CD14-positive monocyte (primary cell): Measurements from ENCODE around the gene OR2T29. TPM values are rescaled to one million over a fixed set of nuclear protein-coding genes. Genes with fewer than 3 reads are reported as not detected.

ENCODE experiments used
- DNase-seq, 3 donors: peaks; one replicate each; pipeline ENCODE4 v3.0.0-alpha.2; 2011 to 2022
- H2AFZ ChIP-seq: 2 replicates; pipeline ENCODE4 v1.6.0; 2012; ENCODE audit warnings: mild to moderate bottlenecking, low read depth, low read length, inconsistent platforms; ENCODE audit not compliant: insufficient read depth, poor library complexity, severe bottlenecking
- H3K27ac ChIP-seq, 2 donors: 1 replicate in 1 of 2; 2 replicates in 1 of 2; pipeline ENCODE4 v1.5.1; 2012 to 2013; ENCODE audit warnings: low read length in 2 of 2, control low read depth in 1 of 2, inconsistent platforms in 1 of 2, low read depth in 1 of 2, mild to moderate bottlenecking in 1 of 2
- H3K27me3 ChIP-seq, 2 donors: one replicate each; pipeline versions ENCODE4 v1.6.0 to v1.6.1; 2011 to 2013; ENCODE audit warnings: low read length in 2 of 2; ENCODE audit not compliant: control insufficient read depth in 2 of 2, insufficient read depth in 2 of 2
- H3K36me3 ChIP-seq, 2 donors: replicated peaks in 1 of 2; 1 replicate in 1 of 2; 2 replicates in 1 of 2; pipeline versions ENCODE4 v1.5.1 to v1.6.1; 2012 to 2013; ENCODE audit warnings: low read length in 2 of 2, control low read depth in 1 of 2, inconsistent platforms in 1 of 2, mild to moderate bottlenecking in 1 of 2; ENCODE audit not compliant: insufficient read depth in 2 of 2, control insufficient read depth in 1 of 2
- H3K4me1 ChIP-seq, 2 donors: 1 replicate in 1 of 2; 2 replicates in 1 of 2; pipeline versions ENCODE4 v1.5.1 to v1.6.1; 2012 to 2013; ENCODE audit warnings: low read length in 2 of 2, control low read depth in 1 of 2, inconsistent platforms in 1 of 2, mild to moderate bottlenecking in 1 of 2, moderate library complexity in 1 of 2; ENCODE audit not compliant: insufficient read depth in 2 of 2, control insufficient read depth in 1 of 2
- H3K4me2 ChIP-seq: replicated peaks from 2 replicates; pipeline ENCODE3; 2012; ENCODE audit warnings: low read length, moderate library complexity, mild to moderate bottlenecking; ENCODE audit not compliant: poor library complexity, severe bottlenecking; ENCODE audit errors: extremely low read depth
- H3K4me3 ChIP-seq, 3 experiments: fragments of 200-600 bp in 1 of 3; sonication (generic) in 1 of 3; replicated peaks in 1 of 3; 1 replicate in 2 of 3; 2 replicates in 1 of 3; pipeline ENCODE4 v1.5.1; 2011 to 2013; ENCODE audit warnings: low read length in 3 of 3, mild to moderate bottlenecking in 3 of 3, control low read depth in 2 of 3, low read depth in 2 of 3, inconsistent platforms in 1 of 3, moderate library complexity in 1 of 3
- H3K79me2 ChIP-seq: 2 replicates; pipeline ENCODE4 v1.6.0; 2012; ENCODE audit warnings: mild to moderate bottlenecking, control low read depth, inconsistent platforms, low read length, moderate library complexity; ENCODE audit not compliant: insufficient read depth
- H3K9ac ChIP-seq: 2 replicates; pipeline ENCODE4 v1.6.0; 2017; ENCODE audit warnings: low read length, mild to moderate bottlenecking; ENCODE audit not compliant: insufficient read depth, poor library complexity, severe bottlenecking
- H3K9me3 ChIP-seq, 2 donors: replicated peaks in 1 of 2; 1 replicate in 1 of 2; 2 replicates in 1 of 2; pipeline versions ENCODE4 v1.5.1 to v1.6.1; 2012 to 2013; ENCODE audit warnings: low read length in 2 of 2, control low read depth in 1 of 2; ENCODE audit not compliant: control insufficient read depth in 1 of 2, insufficient read depth in 1 of 2
- H4K20me1 ChIP-seq: 2 replicates; pipeline ENCODE4 v1.6.0; 2012; ENCODE audit warnings: mild to moderate bottlenecking, low read length, control low read depth, moderate library complexity; ENCODE audit not compliant: insufficient read depth
- H3K27ac Mint-ChIP-seq, 7 donors: one replicate each; pipeline ENCODE4 v1.8.0; 2020; ENCODE audit warnings: mild to moderate bottlenecking in 7 of 7, mixed read lengths in 7 of 7, moderate library complexity in 6 of 7, inconsistent platforms in 2 of 7
- H3K27me3 Mint-ChIP-seq, 3 donors: one replicate each; pipeline ENCODE4 v1.8.0; 2021 to 2022; ENCODE audit warnings: low read depth in 3 of 3, mild to moderate bottlenecking in 3 of 3, mixed read lengths in 3 of 3, moderate library complexity in 3 of 3, inconsistent platforms in 1 of 3
- H3K36me3 Mint-ChIP-seq, 2 donors: one replicate each; pipeline ENCODE4 v1.8.0; 2020; ENCODE audit warnings: mixed read lengths in 2 of 2, inconsistent platforms in 1 of 2, mild to moderate bottlenecking in 1 of 2
- H3K4me1 Mint-ChIP-seq: one replicate; pipeline ENCODE4 v1.8.0; 2020; ENCODE audit warnings: mild to moderate bottlenecking, mixed read lengths
- H3K4me3 Mint-ChIP-seq, 2 donors: one replicate each; pipeline ENCODE4 v1.8.0; 2020; ENCODE audit warnings: mild to moderate bottlenecking in 2 of 2, mixed read lengths in 2 of 2, moderate library complexity in 1 of 2
- H3K9me3 Mint-ChIP-seq, 7 donors: one replicate each; pipeline ENCODE4 v1.8.0; 2020 to 2022; ENCODE audit warnings: mixed read lengths in 7 of 7, mild to moderate bottlenecking in 6 of 7, moderate library complexity in 6 of 7, inconsistent platforms in 2 of 7
- CTCF ChIP-seq: fragments of 200-600 bp; IDR thresholded peaks from one replicate; pipeline ENCODE4 v1.8.0; 2022; ENCODE audit warnings: antibody characterized with exemption, mild to moderate bottlenecking
- WGBS: methylation state at CpG from one replicate; pipeline ENCODE4 v1.1.5; 2013; ENCODE audit warnings: missing lambda C conversion rate; ENCODE audit not compliant: insufficient coverage; 5-methylcytosine and 5-hydroxymethylcytosine counted together
- intact Hi-C, 2 donors: fragments of 100-400 bp; cut with micrococcal nuclease; formaldehyde crosslinking; loops; one replicate each; pipeline versions ENCODE4 v1.15.0 to v1.15.1; 2023
- polyA plus RNA-seq, 3 donors: library from polyadenylated mRNA; depleted of rRNA in 1 of 3; unstranded in 2 of 3; stranded (reverse) in 1 of 3; fragments of 300-500 nt in 2 of 3; fragments of >200 nt in 1 of 3; fragmentation: Illumina TruSeq in 2 of 3; gene quantifications; 1 replicate in 2 of 3; 2 replicates in 1 of 3; pipeline ENCODE4 v1.2.3, GENCODE V29; 2012 to 2021

Gene OR2T29
- polyA plus RNA-seq, 3 donors: not detected

GRCh38 chr1:248593226-248593625 lies 30.7 kb upstream of the OR2T29 start:
- intact Hi-C loops: no loop called here

GRCh38 chr1:248592655-248593054 lies 30.1 kb upstream of the OR2T29 start:
- DNase-seq: no peak
- no CpG with 5 or more reads among the region's 1 CpG for WGBS
- H3K36me3 ChIP-seq: no peaks in the 10 kb centered on the region
- no peak overlapping the region for H3K4me3 Mint-ChIP-seq
- TF ChIP-seq CTCF: no peak
- H4K20me1 ChIP-seq: no peaks in the 10 kb centered on the region
- no peaks in the 10 kb centered on the region for H3K4me1 ChIP-seq
- intact Hi-C loops: no loop called here
- H3K27ac Mint-ChIP-seq: no peak overlapping the region
- H3K4me1 Mint-ChIP-seq: peaks cover 3% of the 10 kb centered on the region
- H3K27me3 Mint-ChIP-seq: no peaks in the 10 kb centered on the region
- no peaks in the 10 kb centered on the region for H3K36me3 Mint-ChIP-seq
- no peak overlapping the region for H2AFZ ChIP-seq
- H3K9ac ChIP-seq: no peak overlapping the region
- H3K4me2 ChIP-seq: no peak overlapping the region
- no peak overlapping the region for H3K4me3 ChIP-seq
- H3K27me3 ChIP-seq: no peaks in the 10 kb centered on the region
- H3K9me3 ChIP-seq: no peaks in the 10 kb centered on the region
- no peaks in the 10 kb centered on the region for H3K79me2 ChIP-seq
- H3K9me3 Mint-ChIP-seq: peaks cover 0 to 3% (median 2%) of the 10 kb centered on the region in 7 donors
- no peak overlapping the region for H3K27ac ChIP-seq

More at GRCh38 chr1:248593226-248593625, 30.7 kb upstream of the OR2T29 start:
- DNase-seq: no peak
- H2AFZ ChIP-seq: no peak overlapping the region
- Mint-ChIP-seq H3K27me3 (no peaks in the 10 kb centered on the region), H3K9me3 (peaks cover 0 to 3% (median 2%) of the 10 kb centered on the region in 7 donors), H3K27ac (no peak overlapping the region), H3K4me1 (peaks cover 3% of the 10 kb centered on the region), H3K4me3 (no peak overlapping the region), H3K36me3 (no peaks in the 10 kb centered on the region)
- no peak overlapping the region for H3K27ac ChIP-seq
- H3K4me2 ChIP-seq: no peak overlapping the region
- no peak overlapping the region for H3K4me3 ChIP-seq
- H3K36me3 ChIP-seq: no peaks in the 10 kb centered on the region
- no peaks in the 10 kb centered on the region for H3K79me2 ChIP-seq
- no peak overlapping the region for H3K9ac ChIP-seq
- no peaks in the 10 kb centered on the region for H3K9me3 ChIP-seq
- no peaks in the 10 kb centered on the region for H4K20me1 ChIP-seq
- no peak for TF ChIP-seq CTCF
- H3K27me3 ChIP-seq: no peaks in the 10 kb centered on the region
- H3K4me1 ChIP-seq: no peaks in the 10 kb centered on the region
- WGBS: 97% methylated on average over 5 of the region's 5 CpGs
